ENCODE results near the gene MTX1.
A peak's percentile ranks its signal among the peaks of the same experiment; 100 is the strongest.

Gene MTX1

GRCh38 chr1:155176544-155177071, 31.9 kb upstream of the MTX1 start:
- Histone ChIP-seq H2AFZ (ENCODE audit: low read length) (peak overlapping the region; percentile 14; the same call in 1 of the 2 replicates), H3K9me2 (replicated peaks; ENCODE audit: low read depth, low read length) (no peaks in the 10 kb centered on the region), H3F3A (ENCODE audit: low read depth) (peaks cover 5% of the 10 kb centered on the region), H3K9ac (ENCODE audit: low read depth, low read length, poor library complexity, severe bottlenecking) (peak overlapping the region; percentile 37), H3K4me2 (ENCODE audit: low read depth, low read length, poor library complexity, severe bottlenecking) (peak overlapping the region; percentile 92), H3K4me3 (ENCODE audit: low read length, poor library complexity, severe bottlenecking) (peak overlapping the region; percentile 32), H3K9me3 (ENCODE audit: insufficient read depth, low read depth, low read length) (no peaks in the 10 kb centered on the region), H3K27me3 (ENCODE audit: insufficient read depth, low read length, poor library complexity, severe bottlenecking) (no peaks in the 10 kb centered on the region), H4K20me1 (ENCODE audit: insufficient read depth, low read length, poor library complexity, severe bottlenecking) (no peaks in the 10 kb centered on the region), H3K4me1 (ENCODE audit: insufficient read depth, low read length, poor library complexity, severe bottlenecking) (peaks cover 27% of the 10 kb centered on the region), H3K79me2 (ENCODE audit: insufficient read depth, low read length) (peaks cover 11% of the 10 kb centered on the region), H3K36me3 (ENCODE audit: insufficient read depth, low read length) (no peaks in the 10 kb centered on the region)
- TF ChIP-seq, protein P1, sequence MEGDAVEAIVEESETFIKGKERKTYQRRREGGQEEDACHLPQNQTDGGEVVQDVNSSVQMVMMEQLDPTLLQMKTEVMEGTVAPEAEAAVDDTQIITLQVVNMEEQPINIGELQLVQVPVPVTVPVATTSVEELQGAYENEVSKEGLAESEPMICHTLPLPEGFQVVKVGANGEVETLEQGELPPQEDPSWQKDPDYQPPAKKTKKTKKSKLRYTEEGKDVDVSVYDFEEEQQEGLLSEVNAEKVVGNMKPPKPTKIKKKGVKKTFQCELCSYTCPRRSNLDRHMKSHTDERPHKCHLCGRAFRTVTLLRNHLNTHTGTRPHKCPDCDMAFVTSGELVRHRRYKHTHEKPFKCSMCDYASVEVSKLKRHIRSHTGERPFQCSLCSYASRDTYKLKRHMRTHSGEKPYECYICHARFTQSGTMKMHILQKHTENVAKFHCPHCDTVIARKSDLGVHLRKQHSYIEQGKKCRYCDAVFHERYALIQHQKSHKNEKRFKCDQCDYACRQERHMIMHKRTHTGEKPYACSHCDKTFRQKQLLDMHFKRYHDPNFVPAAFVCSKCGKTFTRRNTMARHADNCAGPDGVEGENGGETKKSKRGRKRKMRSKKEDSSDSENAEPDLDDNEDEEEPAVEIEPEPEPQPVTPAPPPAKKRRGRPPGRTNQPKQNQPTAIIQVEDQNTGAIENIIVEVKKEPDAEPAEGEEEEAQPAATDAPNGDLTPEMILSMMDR (conservative IDR thresholded peaks at IDR 0.05; ENCODE audit: low read length), result peak; percentile 89
- TF ChIP-seq EZH2phosphoT487 (IDR thresholded peaks at IDR 0.05; ENCODE audit: borderline replicate concordance), result no peak

GRCh38 chr1:155177192-155177917, 31.1 kb upstream of the MTX1 start:
- H3K4me1 ChIP-seq (ENCODE audit: insufficient read depth, low read length, poor library complexity, severe bottlenecking), result peaks cover 21% of the 10 kb centered on the region
- peak overlapping the region; percentile 32 for H3K4me3 ChIP-seq (ENCODE audit: low read length, poor library complexity, severe bottlenecking)
- no peaks in the 10 kb centered on the region for H3K9me3 ChIP-seq (ENCODE audit: insufficient read depth, low read depth, low read length)
- no peaks in the 10 kb centered on the region for H4K20me1 ChIP-seq (ENCODE audit: insufficient read depth, low read length, poor library complexity, severe bottlenecking)
- H3K27me3 ChIP-seq (ENCODE audit: insufficient read depth, low read length, poor library complexity, severe bottlenecking), result no peaks in the 10 kb centered on the region
- peak overlapping the region; percentile 14; the same call in 1 of the 2 replicates for H2AFZ ChIP-seq (ENCODE audit: low read length)
- H3F3A ChIP-seq (ENCODE audit: low read depth), result peaks cover 5% of the 10 kb centered on the region
- H3K36me3 ChIP-seq (ENCODE audit: insufficient read depth, low read length), result no peaks in the 10 kb centered on the region
- peaks cover 3% of the 10 kb centered on the region for H3K79me2 ChIP-seq (ENCODE audit: insufficient read depth, low read length)
- peak overlapping the region; percentile 92 for H3K4me2 ChIP-seq (ENCODE audit: low read depth, low read length, poor library complexity, severe bottlenecking)
- no peak for TF ChIP-seq EZH2phosphoT487 (IDR thresholded peaks at IDR 0.05; ENCODE audit: borderline replicate concordance)
- TF ChIP-seq, protein P1 (conservative IDR thresholded peaks at IDR 0.05; ENCODE audit: low read length), result no peak
- no peaks in the 10 kb centered on the region for H3K9me2 ChIP-seq (replicated peaks; ENCODE audit: low read depth, low read length)
- H3K9ac ChIP-seq (ENCODE audit: low read depth, low read length, poor library complexity, severe bottlenecking), result peak overlapping the region; percentile 37

DNA sequence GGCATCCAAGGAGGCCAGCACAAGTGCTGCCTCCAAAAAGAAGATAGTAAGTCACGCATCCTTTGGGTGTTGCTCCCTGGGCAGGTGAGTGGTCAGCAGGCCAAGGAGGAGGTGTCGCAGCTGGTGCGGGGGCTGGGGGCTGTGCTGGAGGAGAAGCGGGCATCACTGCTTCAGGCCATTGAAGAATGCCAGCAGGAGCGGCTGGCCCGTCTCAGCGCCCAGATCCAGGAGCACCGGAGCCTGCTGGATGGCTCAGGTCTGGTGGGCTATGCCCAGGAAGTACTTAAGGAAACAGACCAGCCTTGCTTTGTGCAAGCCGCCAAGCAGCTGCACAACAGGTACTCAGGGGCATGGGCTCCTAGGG, 30.6 kb upstream of the MTX1 start:
- Histone ChIP-seq H2AFZ (ENCODE audit: low read length) (no peak overlapping the region), H3F3A (ENCODE audit: low read depth) (peaks cover 5% of the 10 kb centered on the region), H3K9ac (ENCODE audit: low read depth, low read length, poor library complexity, severe bottlenecking) (no peak overlapping the region), H3K79me2 (ENCODE audit: insufficient read depth, low read length) (no peaks in the 10 kb centered on the region), H3K9me2 (replicated peaks; ENCODE audit: low read depth, low read length) (no peaks in the 10 kb centered on the region), H3K36me3 (ENCODE audit: insufficient read depth, low read length) (no peaks in the 10 kb centered on the region), H4K20me1 (ENCODE audit: insufficient read depth, low read length, poor library complexity, severe bottlenecking) (no peaks in the 10 kb centered on the region), H3K9me3 (ENCODE audit: insufficient read depth, low read depth, low read length) (no peaks in the 10 kb centered on the region), H3K27me3 (ENCODE audit: insufficient read depth, low read length, poor library complexity, severe bottlenecking) (no peaks in the 10 kb centered on the region), H3K4me2 (ENCODE audit: low read depth, low read length, poor library complexity, severe bottlenecking) (no peak overlapping the region), H3K4me3 (ENCODE audit: low read length, poor library complexity, severe bottlenecking) (no peak overlapping the region), H3K4me1 (ENCODE audit: insufficient read depth, low read length, poor library complexity, severe bottlenecking) (peaks cover 18% of the 10 kb centered on the region)
- TF ChIP-seq EZH2phosphoT487 (IDR thresholded peaks at IDR 0.05; ENCODE audit: borderline replicate concordance), result no peak
- TF ChIP-seq, protein P1 (conservative IDR thresholded peaks at IDR 0.05; ENCODE audit: low read length), result no peak
